Prostate gland (tissue), 2 donors: ENCODE results near the gene DNAH9. TPM values are rescaled to one million over a fixed set of nuclear protein-coding genes. Genes with fewer than 3 reads are reported as not detected.
A peak's percentile ranks its signal among the peaks of the same experiment; 100 is the strongest.
"Not testable (repeated sequence)": the region's sequence is repeated elsewhere in the genome, so short reads cannot be mapped to it uniquely, and the experiment has no call there.

Experiments
- DNase-seq: peaks from one replicate; pipeline ENCODE4 v3.0.0-alpha.2; 2019; ENCODE audit warnings: low spot score
- H3K27ac ChIP-seq, 2 donors: fragments of 200-600 bp; sonication (generic); 2 replicates each; pipeline ENCODE4 v1.5.1; 2017 to 2019
- H3K27me3 ChIP-seq: fragments of 200-600 bp; sonication (generic); replicated peaks from 2 replicates; pipeline ENCODE4 v1.5.1; 2019; ENCODE audit not compliant: insufficient read depth
- H3K36me3 ChIP-seq, 2 donors: fragments of 200-600 bp; sonication (generic); 1 replicate in 1 of 2; 2 replicates in 1 of 2; pipeline versions ENCODE4 v1.5.1 to v1.8.1; 2017 to 2019
- H3K4me1 ChIP-seq: fragments of 200-600 bp; sonication (generic); replicated peaks from 2 replicates; pipeline ENCODE4 v1.5.1; 2019
- H3K4me3 ChIP-seq, 2 donors: fragments of 200-600 bp; sonication (generic); 2 replicates each; pipeline ENCODE4 v1.5.1; 2017 to 2019
- H3K9me3 ChIP-seq: fragments of 200-600 bp; sonication (generic); 2 replicates; pipeline ENCODE4 v1.5.1; 2017
- POLR2A ChIP-seq: fragments of 450-650 bp; IDR thresholded peaks from one replicate; pipeline ENCODE4 v1.6.1; 2016; ENCODE audit warnings: antibody characterized with exemption, mild to moderate bottlenecking
- POLR2AphosphoS5 ChIP-seq: sonication (generic); formaldehyde crosslinking; IDR thresholded peaks from one replicate; pipeline ENCODE4 v1.6.1; 2017; ENCODE audit warnings: antibody characterized with exemption
- WGBS: methylation state at CpG from one replicate; pipeline ENCODE4 v1.1.5; 2018; 5-methylcytosine and 5-hydroxymethylcytosine counted together
- intact Hi-C: fragments of 100-400 bp; cut with DNase I; formaldehyde crosslinking; loops from one replicate; pipeline ENCODE4 v1.14.2; 2022
- total RNA-seq, 2 donors: library from RNA; depleted of rRNA; stranded (reverse); fragments of >200 nt; gene quantifications; one replicate each; pipeline ENCODE4 v1.1.0, GENCODE V29; 2016
- TF ChIP-seq, protein P1 (sequence below), 4 experiments: fragments of 200-600 bp in 2 of 4; fragments of 450-650 bp in 2 of 4; sonication (generic) in 2 of 4; IDR thresholded peaks; 1 replicate in 3 of 4; 2 replicates in 1 of 4; pipeline ENCODE4 v1.5.1; 2016 to 2019; ENCODE audit warnings: antibody characterized with exemption in 4 of 4, mild to moderate bottlenecking in 2 of 4, moderate library complexity in 2 of 4

Gene DNAH9
- total RNA-seq, 2 donors from 2014 or later = 1.2 to 7.5 TPM

DNA sequence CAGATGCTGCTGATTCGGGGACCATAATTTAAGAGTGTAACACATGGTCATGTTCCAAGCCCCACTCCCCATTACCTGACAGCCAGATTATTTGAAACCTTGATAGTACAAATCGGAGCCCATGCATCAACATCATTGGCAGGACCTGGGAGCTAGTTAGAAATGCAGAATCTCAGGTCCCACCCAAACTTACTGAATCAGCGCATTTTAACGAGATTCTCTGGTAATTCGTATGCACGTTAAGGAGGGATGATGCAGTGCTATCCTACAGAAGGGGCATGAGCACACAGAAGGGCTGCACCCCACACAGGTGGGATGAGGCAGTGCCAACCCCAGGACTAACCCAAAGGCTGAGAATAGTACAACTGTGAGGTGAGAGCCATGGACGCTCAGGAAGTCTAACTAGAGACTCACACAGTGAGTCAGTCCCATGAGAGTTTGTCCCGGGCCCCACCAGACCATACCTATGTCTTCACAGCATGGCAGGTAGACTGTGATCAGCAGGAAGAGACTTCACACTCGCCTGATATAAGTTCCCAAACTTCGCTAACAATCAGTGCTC lies 334.1 kb downstream of the DNAH9 start:
- intact Hi-C loops = no loop called here
- Histone ChIP-seq H3K4me1 (no peaks in the 10 kb centered on the region), H3K36me3 (no peaks in the 10 kb centered on the region), H3K4me3 (no peak overlapping the region), H3K9me3 (no peaks in the 10 kb centered on the region), H3K27me3 (no peaks in the 10 kb centered on the region), H3K27ac (no peak overlapping the region)
- TF ChIP-seq, protein P1, sequence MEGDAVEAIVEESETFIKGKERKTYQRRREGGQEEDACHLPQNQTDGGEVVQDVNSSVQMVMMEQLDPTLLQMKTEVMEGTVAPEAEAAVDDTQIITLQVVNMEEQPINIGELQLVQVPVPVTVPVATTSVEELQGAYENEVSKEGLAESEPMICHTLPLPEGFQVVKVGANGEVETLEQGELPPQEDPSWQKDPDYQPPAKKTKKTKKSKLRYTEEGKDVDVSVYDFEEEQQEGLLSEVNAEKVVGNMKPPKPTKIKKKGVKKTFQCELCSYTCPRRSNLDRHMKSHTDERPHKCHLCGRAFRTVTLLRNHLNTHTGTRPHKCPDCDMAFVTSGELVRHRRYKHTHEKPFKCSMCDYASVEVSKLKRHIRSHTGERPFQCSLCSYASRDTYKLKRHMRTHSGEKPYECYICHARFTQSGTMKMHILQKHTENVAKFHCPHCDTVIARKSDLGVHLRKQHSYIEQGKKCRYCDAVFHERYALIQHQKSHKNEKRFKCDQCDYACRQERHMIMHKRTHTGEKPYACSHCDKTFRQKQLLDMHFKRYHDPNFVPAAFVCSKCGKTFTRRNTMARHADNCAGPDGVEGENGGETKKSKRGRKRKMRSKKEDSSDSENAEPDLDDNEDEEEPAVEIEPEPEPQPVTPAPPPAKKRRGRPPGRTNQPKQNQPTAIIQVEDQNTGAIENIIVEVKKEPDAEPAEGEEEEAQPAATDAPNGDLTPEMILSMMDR (IDR thresholded peaks at IDR 0.05) = no peak
- TF ChIP-seq POLR2A (no peak), POLR2AphosphoS5 (no peak)
- no peak for DNase-seq
- 92% methylated on average over 10 of the region's 10 CpGs for WGBS

DNA sequence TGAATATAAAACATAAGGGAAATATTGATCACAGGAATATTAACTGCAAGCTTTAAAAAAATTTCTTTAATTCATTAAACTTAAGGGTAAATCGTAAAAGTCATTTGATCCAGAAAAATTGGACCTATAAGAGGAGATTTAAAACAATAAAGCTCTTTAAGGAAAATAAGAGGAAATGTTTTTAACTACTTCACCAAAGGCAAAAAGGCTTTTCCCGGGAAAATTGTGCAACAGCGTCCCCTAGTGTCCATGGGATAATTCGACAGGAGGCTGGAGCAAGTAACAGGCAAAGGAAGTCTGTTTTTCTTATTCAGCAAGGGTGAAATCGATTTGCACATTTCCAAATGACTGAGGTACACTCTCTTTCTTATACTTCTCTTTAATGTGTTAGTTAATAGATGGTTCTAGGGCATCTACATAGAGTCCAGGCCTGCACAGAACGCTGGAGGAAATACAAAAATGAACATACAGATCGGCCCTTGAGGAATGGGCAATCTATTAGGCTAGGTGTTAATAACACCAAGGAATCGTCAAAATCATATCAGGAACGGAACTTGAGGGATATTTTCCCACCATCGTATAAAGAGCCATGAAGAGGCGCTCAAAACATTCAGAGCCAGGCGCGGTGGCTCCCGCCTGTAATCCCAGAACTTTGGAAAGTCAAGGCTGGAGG lies 337.6 kb downstream of the DNAH9 start:
- Histone ChIP-seq H3K9me3 (no peaks in the 10 kb centered on the region), H3K4me3 (no peak overlapping the region), H3K27ac (no peak overlapping the region), H3K27me3 (no peaks in the 10 kb centered on the region), H3K36me3 (no peaks in the 10 kb centered on the region), H3K4me1 (no peaks in the 10 kb centered on the region)
- peak; percentile 38 for DNase-seq
- intact Hi-C loops = no loop called here
- TF ChIP-seq POLR2A = no peak
- TF ChIP-seq, protein P1 (IDR thresholded peaks at IDR 0.05) = peak; percentile 67 to 83 (median 72)
- peak; percentile 10 for TF ChIP-seq POLR2AphosphoS5
- 44% methylated on average over 14 of the region's 14 CpGs for WGBS

DNA sequence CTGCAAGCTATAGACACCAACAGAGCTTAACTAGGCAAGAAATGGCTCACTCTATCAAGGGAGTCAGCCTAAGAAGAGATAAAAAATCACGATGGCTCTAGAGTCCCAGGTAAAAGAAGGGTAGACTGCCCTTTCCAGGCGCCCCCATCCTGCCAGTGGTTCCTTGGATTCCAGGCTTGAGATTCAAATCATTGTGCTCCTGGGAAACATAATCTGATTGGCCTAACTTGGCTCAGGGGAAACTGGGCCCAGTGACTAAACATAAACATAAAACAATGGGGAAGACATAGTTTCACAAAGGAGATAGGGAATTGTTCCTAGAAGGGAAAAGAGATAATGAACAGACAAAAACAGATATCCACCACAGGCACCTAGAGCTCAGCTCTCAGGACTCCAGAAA lies 342.6 kb downstream of the DNAH9 start:
- Histone ChIP-seq H3K4me1 (no peaks in the 10 kb centered on the region), H3K36me3 (no peaks in the 10 kb centered on the region), H3K9me3 (no peaks in the 10 kb centered on the region), H3K27me3 (no peaks in the 10 kb centered on the region), H3K4me3 (no peak overlapping the region), H3K27ac (no peak overlapping the region)
- DNase-seq = no peak
- TF ChIP-seq, protein P1 (IDR thresholded peaks at IDR 0.05) = no peak
- no peak for TF ChIP-seq POLR2AphosphoS5
- no peak for TF ChIP-seq POLR2A
- WGBS = 93% methylated on average over 2 of the region's 2 CpGs
- intact Hi-C loops = no loop called here

DNA sequence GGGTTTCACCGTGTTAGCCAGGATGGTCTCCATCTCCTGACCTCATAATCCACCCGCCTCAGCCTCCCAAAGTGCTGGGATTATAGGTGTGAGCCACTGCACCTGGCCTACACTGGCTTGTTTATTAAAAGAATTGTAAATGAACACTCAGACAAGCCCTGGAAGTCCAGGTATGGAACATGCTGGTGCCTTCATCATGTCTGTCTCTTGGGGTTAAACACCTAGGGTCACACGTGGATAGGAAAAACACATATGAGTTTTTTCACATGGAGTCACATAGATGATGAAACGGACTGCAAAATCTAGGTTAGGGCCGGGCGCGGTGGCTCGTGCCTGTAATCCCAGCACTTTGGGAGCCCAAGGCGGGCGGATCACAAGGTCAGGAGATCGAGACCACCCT lies 344.8 kb downstream of the DNAH9 start:
- H3K9me3 ChIP-seq, H3K4me1 ChIP-seq, H3K36me3 ChIP-seq, H3K27me3 ChIP-seq, H3K27ac ChIP-seq, DNase-seq, H3K4me3 ChIP-seq, intact Hi-C loops: not testable (repeated sequence)
- 95% methylated on average over 11 of the region's 11 CpGs for WGBS

DNA sequence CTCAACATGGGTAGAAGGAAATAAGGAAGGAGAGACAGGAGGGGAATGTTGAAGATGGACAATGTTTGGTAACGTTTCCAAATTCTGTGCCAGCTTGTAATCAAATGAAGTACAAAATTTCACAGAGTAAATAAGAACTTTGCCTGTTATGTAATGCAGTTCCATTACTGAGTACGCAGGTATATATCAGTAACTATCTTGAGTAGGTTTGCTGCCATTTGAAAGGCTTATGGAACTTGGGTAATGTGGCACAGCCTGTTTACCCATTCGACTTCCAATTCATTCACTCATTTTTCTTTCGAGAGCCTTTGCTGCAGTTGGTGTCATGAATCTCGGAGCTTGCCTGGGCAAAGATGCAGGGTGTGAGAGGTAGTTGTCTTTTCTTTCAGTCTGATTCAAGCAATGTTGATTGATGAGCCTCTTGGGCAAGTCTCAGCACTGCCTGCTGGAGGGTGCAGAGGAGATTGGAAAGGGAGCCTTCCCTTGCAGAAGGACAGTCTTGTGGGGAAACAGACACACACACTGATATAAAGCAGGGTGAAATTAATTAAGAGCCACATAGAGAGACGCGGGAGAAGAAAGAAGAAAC lies 345.6 kb downstream of the DNAH9 start:
- 45% methylated on average over 7 of the region's 7 CpGs for WGBS

More for the DNA sequence above, 345.6 kb downstream of the DNAH9 start:
- Histone ChIP-seq H3K4me1 (no peaks in the 10 kb centered on the region), H3K36me3 (no peaks in the 10 kb centered on the region), H3K27me3 (no peaks in the 10 kb centered on the region), H3K4me3 (no peak overlapping the region), H3K27ac (no peak overlapping the region), H3K9me3 (no peaks in the 10 kb centered on the region)
- intact Hi-C loops = no loop called here
- peak; percentile 38 for DNase-seq
- no peak for TF ChIP-seq POLR2AphosphoS5
- no peak for TF ChIP-seq POLR2A
- TF ChIP-seq, protein P1 (IDR thresholded peaks at IDR 0.05) = no peak
